H1 (cell line): ENCODE results near the gene MAP4K4. TPM values are rescaled to one million over a fixed set of nuclear protein-coding genes. Genes with fewer than 3 reads are reported as not detected.

ENCODE experiments used
- CTCF ChIA-PET: fragments of 300-600 bp; sonication (Branson Sonifier 250); formaldehyde crosslinking; loops from one replicate; lab custom pipeline; 2021; ENCODE audit not compliant: partially characterized antibody; lab: Charles Lee
- POLR2A ChIA-PET: fragments of 300-600 bp; sonication (Branson Sonifier 250); formaldehyde crosslinking; loops from one replicate; lab custom pipeline; 2021; ENCODE audit warnings: inconsistent platforms; ENCODE audit not compliant: partially characterized antibody; lab: Charles Lee
- DNase-seq, 2 experiments: peaks; one replicate each; pipeline versions ENCODE4 v3.0.0 to v3.0.0-alpha.2; 2010 to 2022; ENCODE audit warnings: low spot score in 2 of 2, low read depth in 1 of 2, mixed read lengths in 1 of 2
- FAIRE-seq: peaks from 2 replicates; lab custom pipeline; 2011; peaks lifted over from hg19 to GRCh38; lab: Jason Lieb, UNC
- H2AFZ ChIP-seq: 2 replicates; pipeline ENCODE4 v1.8.1; 2012; ENCODE audit warnings: low read length, inconsistent platforms
- H2AK5ac ChIP-seq: 2 replicates; pipeline ENCODE4 v1.6.1; 2013; ENCODE audit warnings: low read depth, low read length
- H2BK120ac ChIP-seq: replicated peaks from 2 replicates; pipeline ENCODE3; 2013; ENCODE audit warnings: low read depth, low read length, inconsistent platforms
- H2BK12ac ChIP-seq: 2 replicates; pipeline ENCODE4 v1.6.1; 2013; ENCODE audit warnings: low read depth, low read length
- H2BK15ac ChIP-seq: 2 replicates; pipeline ENCODE4 v1.6.1; 2013; ENCODE audit warnings: low read length
- H2BK20ac ChIP-seq: 2 replicates; pipeline ENCODE4 v1.6.1; 2013; ENCODE audit warnings: low read length
- H2BK5ac ChIP-seq: 2 replicates; pipeline ENCODE4 v1.6.1; 2013; ENCODE audit warnings: low read depth, low read length
- H3K14ac ChIP-seq: 2 replicates; pipeline ENCODE4 v1.6.1; 2013; ENCODE audit warnings: inconsistent platforms; ENCODE audit not compliant: insufficient read length
- H3K18ac ChIP-seq: 2 replicates; pipeline ENCODE4 v1.6.1; 2013; ENCODE audit warnings: low read length; ENCODE audit errors: extremely low read depth
- H3K23ac ChIP-seq: 2 replicates; pipeline ENCODE4 v1.6.1; 2013; ENCODE audit warnings: inconsistent platforms; ENCODE audit not compliant: insufficient read length
- H3K23me2 ChIP-seq: 2 replicates; pipeline ENCODE4 v1.6.1; 2013; ENCODE audit warnings: low read depth, low read length
- H3K27ac ChIP-seq: 2 replicates; pipeline ENCODE4 v1.6.1; 2011; ENCODE audit warnings: low read depth, low read length, inconsistent platforms
- H3K27me3 ChIP-seq, 4 experiments: replicated peaks in 1 of 4; 1 replicate in 1 of 4; 2 replicates in 3 of 4; pipeline versions ENCODE4 v1.6.1 to v1.8.1; 2011 to 2013; ENCODE audit warnings: low read length in 3 of 4, mild to moderate bottlenecking in 3 of 4, inconsistent platforms in 2 of 4, mixed read lengths in 2 of 4, moderate library complexity in 1 of 4; ENCODE audit not compliant: control insufficient read depth in 3 of 4, insufficient read depth in 3 of 4; ENCODE audit errors: extremely low read depth in 1 of 4
- H3K36me3 ChIP-seq, 4 experiments: 2 replicates each; pipeline versions ENCODE4 v1.6.1 to v1.8.1; 2011 to 2013; ENCODE audit warnings: mild to moderate bottlenecking in 4 of 4, low read length in 3 of 4, moderate library complexity in 2 of 4, control low read depth in 1 of 4, inconsistent platforms in 1 of 4; ENCODE audit not compliant: insufficient read depth in 4 of 4, control insufficient read depth in 2 of 4
- H3K4ac ChIP-seq: replicated peaks from 2 replicates; pipeline ENCODE3; 2013; ENCODE audit warnings: low read length, low read depth, mixed read lengths, inconsistent platforms; ENCODE audit not compliant: insufficient read length
- H3K4me1 ChIP-seq, 4 experiments: replicated peaks in 1 of 4; 1 replicate in 1 of 4; 2 replicates in 3 of 4; pipeline versions ENCODE4 v1.6.1 to v1.8.1; 2011 to 2013; ENCODE audit warnings: low read length in 3 of 4, inconsistent platforms in 2 of 4, mixed read lengths in 1 of 4; ENCODE audit not compliant: insufficient read depth in 4 of 4, control insufficient read depth in 3 of 4
- H3K4me2 ChIP-seq, 2 experiments: 2 replicates each; pipeline versions ENCODE4 v1.6.1 to v1.8.1; 2011 to 2013; ENCODE audit warnings: low read depth in 2 of 2, low read length in 2 of 2, control low read depth in 1 of 2, inconsistent platforms in 1 of 2, mild to moderate bottlenecking in 1 of 2; ENCODE audit not compliant: insufficient read depth in 1 of 2
- H3K4me3 ChIP-seq, 4 experiments: fragments of 200-600, 300-600 bp in 1 of 4; sonication (generic), shearing (Covaris generic), sonication (Bioruptor Twin) in 1 of 4; 2 replicates each; pipeline versions ENCODE4 v1.5.1 to v1.8.1; 2011 to 2016; ENCODE audit warnings: low read length in 4 of 4, low read depth in 3 of 4, control low read depth in 2 of 4, inconsistent platforms in 2 of 4, mild to moderate bottlenecking in 2 of 4, mixed read lengths in 1 of 4, moderate library complexity in 1 of 4; ENCODE audit not compliant: insufficient read depth in 2 of 4; ENCODE audit errors: extremely low read depth in 1 of 4
- H3K56ac ChIP-seq: replicated peaks from 2 replicates; pipeline ENCODE3; 2013; ENCODE audit warnings: low read depth, mild to moderate bottlenecking, mixed read lengths, low read length, inconsistent platforms; ENCODE audit not compliant: insufficient read length
- H3K79me1 ChIP-seq: 2 replicates; pipeline ENCODE4 v1.6.1; 2013; ENCODE audit warnings: low read depth, low read length, control low read depth
- H3K79me2 ChIP-seq, 2 experiments: 2 replicates each; pipeline versions ENCODE4 v1.6.1 to v1.8.1; 2012 to 2013; ENCODE audit warnings: low read length in 2 of 2, mild to moderate bottlenecking in 2 of 2, inconsistent platforms in 1 of 2; ENCODE audit not compliant: insufficient read depth in 2 of 2, control insufficient read depth in 1 of 2
- H3K9ac ChIP-seq, 4 experiments: replicated peaks in 1 of 4; 1 replicate in 1 of 4; 2 replicates in 3 of 4; pipeline versions ENCODE4 v1.6.1 to v1.8.1; 2011 to 2013; ENCODE audit warnings: low read depth in 3 of 4, low read length in 3 of 4, control low read depth in 2 of 4, mild to moderate bottlenecking in 2 of 4, moderate library complexity in 2 of 4, inconsistent platforms in 1 of 4; ENCODE audit errors: extremely low read depth in 1 of 4
- H3K9me3 ChIP-seq, 2 experiments: 2 replicates each; pipeline versions ENCODE4 v1.6.1 to v1.8.1; 2012 to 2013; ENCODE audit warnings: mild to moderate bottlenecking in 2 of 2, moderate library complexity in 2 of 2, control low read depth in 1 of 2, inconsistent platforms in 1 of 2, low read depth in 1 of 2, low read length in 1 of 2, mixed read lengths in 1 of 2; ENCODE audit not compliant: insufficient read depth in 2 of 2
- H4K20me1 ChIP-seq, 2 experiments: replicated peaks in 1 of 2; 2 replicates each; pipeline versions ENCODE3 to v1.8.1; 2011 to 2013; ENCODE audit warnings: inconsistent platforms in 2 of 2, low read length in 2 of 2, mild to moderate bottlenecking in 1 of 2; ENCODE audit not compliant: insufficient read depth in 2 of 2, control insufficient read depth in 1 of 2
- H4K5ac ChIP-seq: 2 replicates; pipeline ENCODE4 v1.6.1; 2013; ENCODE audit warnings: low read length, low read depth, mixed read lengths, inconsistent platforms; ENCODE audit not compliant: insufficient read length
- H4K8ac ChIP-seq: 2 replicates; pipeline ENCODE4 v1.8.0; 2013; ENCODE audit warnings: mild to moderate bottlenecking, moderate library complexity, low read length, inconsistent platforms; ENCODE audit not compliant: insufficient read depth; ENCODE audit errors: extremely low read depth
- H4K91ac ChIP-seq: replicated peaks from 2 replicates; pipeline ENCODE3; 2013; ENCODE audit warnings: low read length, mixed read lengths, inconsistent platforms; ENCODE audit not compliant: insufficient read length
- ASH2L ChIP-seq: fragments of 200-600, 300-600 bp; sonication (generic); IDR thresholded peaks from one replicate; pipeline ENCODE4 v1.7.1; 2017; ENCODE audit warnings: low read length
- BRCA1 ChIP-seq: IDR thresholded peaks from 2 replicates; pipeline ENCODE4 v1.6.1; 2012; ENCODE audit warnings: low read depth, low read length, improper control_type of control experiment
- EGR1 ChIP-seq: IDR thresholded peaks from 2 replicates; pipeline ENCODE4 v1.6.1; 2011; ENCODE audit warnings: low read depth, low read length, borderline replicate concordance
- KDM4A ChIP-seq: IDR thresholded peaks from one replicate; pipeline ENCODE4 v1.7.1; 2012; ENCODE audit warnings: low read depth, mild to moderate bottlenecking, moderate library complexity, low read length, inconsistent platforms; ENCODE audit not compliant: severe bottlenecking
- KDM5A ChIP-seq: fragments of 200-600 bp; IDR thresholded peaks from 2 replicates; pipeline ENCODE4 v1.7.1; 2012; ENCODE audit warnings: mild to moderate bottlenecking, low read length, inconsistent platforms, mixed read lengths
- POLR2A ChIP-seq, 2 experiments: IDR thresholded peaks; 1 replicate in 1 of 2; 2 replicates in 1 of 2; pipeline ENCODE4 v1.6.1; 2011; ENCODE audit warnings: low read depth in 2 of 2, low read length in 2 of 2, mild to moderate bottlenecking in 2 of 2; ENCODE audit errors: control extremely low read depth in 1 of 2
- RBBP5 ChIP-seq: IDR thresholded peaks from 2 replicates; pipeline ENCODE4 v1.7.1; 2012; ENCODE audit warnings: low read depth, mild to moderate bottlenecking, inconsistent platforms, low read length, moderate library complexity, borderline replicate concordance
- RFX5 ChIP-seq: IDR thresholded peaks from 2 replicates; pipeline ENCODE4 v1.6.1; 2011; ENCODE audit warnings: low read depth, low read length, improper control_type of control experiment, borderline replicate concordance
- SP4 ChIP-seq: IDR thresholded peaks from 2 replicates; pipeline ENCODE4 v1.6.1; 2012; ENCODE audit warnings: low read length, inconsistent platforms
- SRF ChIP-seq: IDR thresholded peaks from 2 replicates; pipeline ENCODE4 v1.6.1; 2011; ENCODE audit warnings: mild to moderate bottlenecking, low read depth, low read length, moderate library complexity
- TAF1 ChIP-seq: IDR thresholded peaks from 2 replicates; pipeline ENCODE4 v1.6.1; 2011; ENCODE audit warnings: mild to moderate bottlenecking, low read depth, low read length
- YY1 ChIP-seq: IDR thresholded peaks from 2 replicates; pipeline ENCODE4 v1.6.1; 2011; ENCODE audit warnings: low read depth, mild to moderate bottlenecking, low read length
- WGBS, 2 experiments: shearing (Covaris generic) in 1 of 2; methylation state at CpG; one replicate each; pipeline versions ENCODE4 v1.1.6 to v1.1.7; 2013 to 2015; ENCODE audit warnings: low lambda C conversion rate in 2 of 2, mixed read lengths in 2 of 2, inconsistent platforms in 1 of 2, low coverage in 1 of 2, missing lambda C conversion rate in 1 of 2; ENCODE audit not compliant: insufficient replicate concordance in 2 of 2, insufficient coverage in 1 of 2, insufficient read length in 1 of 2; ENCODE audit errors: extremely low coverage in 1 of 2, missing lambda C conversion rate in 1 of 2; 5-methylcytosine and 5-hydroxymethylcytosine counted together
- polyA plus RNA-seq, 7 experiments: library from polyadenylated mRNA; depleted of rRNA in 3 of 7; stranded (reverse) in 5 of 7; unstranded in 2 of 7; fragments of >200 nt in 5 of 7; fragments of 200-250 nt in 2 of 7; gene quantifications; 1 replicate in 5 of 7; 2 replicates in 1 of 7; 4 replicates in 1 of 7; pipeline versions ENCODE4 v1.2.1 to v1.2.3, GENCODE V29; 2011 to 2013; ENCODE audit warnings: missing spikeins in 2 of 7, mixed read lengths in 2 of 7
- total RNA-seq: library from RNA; stranded (reverse); fragmentation: NEBNext Ultra II Directional; extraction: Animal tissue kit (Norgen Biotek cat#: 25700); gene quantifications from 2 replicates; pipeline ENCODE4 v1.2.1, GENCODE V29; 2021

The MAP4K4 gene
- total and polyA plus RNA-seq, 2 of the 8 experiments (the other 6 are each of a cell fraction or from before 2014, with no cell fraction given), result 53.2 to 138 TPM

DNA sequence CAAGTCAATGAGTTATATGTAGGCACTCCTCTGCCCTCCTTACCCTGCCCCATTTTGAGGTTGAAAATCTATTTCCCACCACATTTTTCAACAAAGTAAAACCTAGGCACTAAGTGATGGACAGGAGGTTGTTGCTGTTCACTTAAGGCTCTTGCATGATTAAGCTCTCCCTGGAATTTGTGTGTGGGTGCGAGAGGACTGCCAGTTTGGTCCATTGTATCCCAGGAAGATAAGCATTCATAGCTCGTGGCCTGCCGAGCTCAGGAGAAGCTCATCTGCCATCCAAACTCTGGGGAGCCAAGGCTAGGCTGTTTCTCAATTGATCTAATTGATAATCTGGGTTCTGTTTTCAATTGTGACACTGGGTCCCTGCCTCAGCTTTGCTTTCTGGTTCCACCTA is 4.7 kb upstream of the MAP4K4 start:
- no peak overlapping the region for H4K5ac ChIP-seq
- H3K14ac ChIP-seq, result no peak overlapping the region
- 84% methylated on average over 3 of the region's 3 CpGs; no CpG with 5 or more reads in 1 of the 2 experiments for WGBS, 2 experiments
- no peak overlapping the region for H2BK12ac ChIP-seq
- no peak overlapping the region for H2BK120ac ChIP-seq
- H3K4me1 ChIP-seq, result peaks cover 0 to 7% (median 5%) of the 10 kb centered on the region in 4 experiments; a peak in 4 of 7 replicates
- no peak overlapping the region for H3K23ac ChIP-seq
- no peaks in the 10 kb centered on the region for H3K79me2 ChIP-seq
- no peak overlapping the region for H3K18ac ChIP-seq
- H3K4ac ChIP-seq, result no peak overlapping the region
- no peak overlapping the region for H3K27ac ChIP-seq
- H3K9me3 ChIP-seq, result 0 out of 4 replicates have a peak, but pooled peaks cover 0 to 2% of the 10 kb centered on the region in 2 experiments
- TF ChIP-seq RFX5, result no peak
- no peak for TF ChIP-seq TAF1
- TF ChIP-seq BRCA1, result no peak
- TF ChIP-seq KDM4A, result no peak
- no peak for TF ChIP-seq ASH2L
- no peak for TF ChIP-seq KDM5A
- no peak for TF ChIP-seq YY1
- TF ChIP-seq EGR1, result no peak
- no peak for TF ChIP-seq SRF
- no peak for TF ChIP-seq RBBP5
- no peak for TF ChIP-seq POLR2A (IDR thresholded peaks at IDR 0.05; ENCODE audit: control extremely low read depth in 1 of 2, low read depth in 2 of 2, low read length in 2 of 2)
- no peak for TF ChIP-seq SP4
- no peak overlapping the region for H3K56ac ChIP-seq
- no peaks in the 10 kb centered on the region for H3K36me3 ChIP-seq
- H3K4me2 ChIP-seq, result no peak overlapping the region
- H2AK5ac ChIP-seq, result no peak overlapping the region
- peak overlapping the region; percentile 70; the same call in 1 of the 2 replicates for H2AFZ ChIP-seq
- H4K91ac ChIP-seq, result no peak overlapping the region
- H3K23me2 ChIP-seq, result peaks cover 8% of the 10 kb centered on the region
- DNase-seq (no peak), FAIRE-seq (no peak)
- H3K79me1 ChIP-seq, result no peaks in the 10 kb centered on the region
- H3K4me3 ChIP-seq, result no peak overlapping the region
- CTCF ChIA-PET, result interaction anchor here (1.0 to 2.0 kb wide), 4 partner anchors 10 to 190 kb away, joined by 3 to 7 read pairs (median 5); no protein-coding TSS in a partner anchor
- H4K8ac ChIP-seq, result no peak overlapping the region
- H2BK5ac ChIP-seq, result no peak overlapping the region
- H2BK20ac ChIP-seq, result no peak overlapping the region
- H4K20me1 ChIP-seq, result no peaks in the 10 kb centered on the region
- no peak overlapping the region for H3K9ac ChIP-seq
- POLR2A ChIA-PET, result no interaction called here
- H3K27me3 ChIP-seq, result 0 out of 7 replicates have a peak, but pooled peaks cover 0 to 2% (median 0%) of the 10 kb centered on the region in 4 experiments
- H2BK15ac ChIP-seq, result no peak overlapping the region
